RWPE2 (cell line): ENCODE results near the gene HABP2.

Experiments
- ATAC-seq: fragments of 200-7000 bp; cut with Tn5 transposase; 3 replicates; pipeline ENCODE4 v1.9.1; 2021; ENCODE audit warnings: low read depth
- DNase-seq: peaks from one replicate; pipeline ENCODE4 v3.0.0-alpha.2; 2020; ENCODE audit warnings: low spot score
- H3K27ac ChIP-seq: fragments of 450-650 bp; 2 replicates; pipeline ENCODE4 v1.5.1; 2017; ENCODE audit warnings: mild to moderate bottlenecking; ENCODE audit not compliant: poor library complexity, severe bottlenecking
- H3K27me3 ChIP-seq: fragments of 250-450 bp; sonication (Bioruptor Pico); 2 replicates; pipeline ENCODE4 v1.5.1; 2021; ENCODE audit warnings: mild to moderate bottlenecking, moderate library complexity; ENCODE audit not compliant: insufficient read depth, poor library complexity, severe bottlenecking
- H3K36me3 ChIP-seq: fragments of 250-450 bp; sonication (Bioruptor Pico); 2 replicates; pipeline ENCODE4 v1.5.1; 2020; ENCODE audit warnings: low read depth, mild to moderate bottlenecking, moderate library complexity
- H3K4me1 ChIP-seq: fragments of 250-450 bp; sonication (Bioruptor Pico); 2 replicates; pipeline ENCODE4 v1.5.1; 2021; ENCODE audit warnings: mild to moderate bottlenecking, moderate library complexity; ENCODE audit not compliant: insufficient read depth, poor library complexity, severe bottlenecking
- H3K4me3 ChIP-seq: fragments of 250-450 bp; sonication (Bioruptor Pico); 2 replicates; pipeline ENCODE4 v1.5.1; 2021; ENCODE audit warnings: mild to moderate bottlenecking, moderate library complexity; ENCODE audit not compliant: severe bottlenecking
- H3K9me3 ChIP-seq: fragments of 250-450 bp; sonication (Bioruptor Pico); 2 replicates; pipeline ENCODE4 v1.5.1; 2021; ENCODE audit warnings: mild to moderate bottlenecking, moderate library complexity; ENCODE audit not compliant: severe bottlenecking
- CTCF ChIP-seq: fragments of 450-650 bp; IDR thresholded peaks from one replicate; pipeline ENCODE4 v1.5.1; 2017; ENCODE audit warnings: mild to moderate bottlenecking, moderate library complexity; ENCODE audit not compliant: poor library complexity, severe bottlenecking

The HABP2 gene

DNA sequence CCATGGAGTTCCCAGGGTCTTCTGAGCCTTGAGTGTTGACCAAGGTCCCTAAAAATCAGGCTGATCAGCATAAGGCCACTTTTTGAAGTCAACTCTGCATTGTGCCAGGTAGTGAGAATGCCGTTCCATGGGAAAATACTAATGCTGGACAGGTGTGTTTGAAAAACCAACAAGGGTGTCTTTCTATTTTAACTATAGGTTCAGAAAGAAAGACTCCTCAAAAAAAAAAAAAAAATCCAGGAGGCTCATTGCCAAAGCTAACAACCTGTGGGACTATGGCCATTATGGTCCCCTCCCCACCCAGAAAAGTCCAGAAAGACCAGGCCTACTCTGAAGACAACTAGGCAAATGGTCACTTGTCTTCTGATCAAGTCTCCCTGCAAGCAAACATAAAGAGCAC, 66.5 kb downstream of the HABP2 start:
- Histone ChIP-seq H3K4me1 (no peaks in the 10 kb centered on the region), H3K27ac (no peak overlapping the region), H3K9me3 (no peaks in the 10 kb centered on the region), H3K36me3 (no peaks in the 10 kb centered on the region), H3K4me3 (no peak overlapping the region), H3K27me3 (peaks cover 13% of the 10 kb centered on the region)
- no peak for DNase-seq
- no peak for ATAC-seq
- no peak for TF ChIP-seq CTCF

- H3K4me3 ChIP-seq, result no peak overlapping the region
- DNase-seq, result no peak
- H3K27ac ChIP-seq, result no peak overlapping the region
- no peak for TF ChIP-seq CTCF
- no peak for ATAC-seq
- H3K4me1 ChIP-seq, result no peaks in the 10 kb centered on the region
- no peaks in the 10 kb centered on the region for H3K9me3 ChIP-seq
- H3K36me3 ChIP-seq, result no peaks in the 10 kb centered on the region
- H3K27me3 ChIP-seq, result peaks cover 13% of the 10 kb centered on the region
Measured at GRCh38 chr10:113620511-113620910, 67.7 kb downstream of the HABP2 start.

- DNase-seq (no peak), ATAC-seq (no peak)
- TF ChIP-seq CTCF, result no peak
- Histone ChIP-seq H3K36me3 (no peaks in the 10 kb centered on the region), H3K27me3 (peaks cover 13% of the 10 kb centered on the region), H3K4me3 (no peak overlapping the region), H3K9me3 (no peaks in the 10 kb centered on the region), H3K4me1 (no peaks in the 10 kb centered on the region), H3K27ac (no peak overlapping the region)
Measured at GRCh38 chr10:113620936-113621335, 68.1 kb downstream of the HABP2 start.

GRCh38 chr10:113621799-113622198, 68.9 kb downstream of the HABP2 start:
- Histone ChIP-seq H3K4me3 (no peak overlapping the region), H3K9me3 (no peaks in the 10 kb centered on the region), H3K4me1 (no peaks in the 10 kb centered on the region), H3K36me3 (no peaks in the 10 kb centered on the region), H3K27me3 (peaks cover 13% of the 10 kb centered on the region), H3K27ac (no peak overlapping the region)
- no peak for TF ChIP-seq CTCF
- ATAC-seq (no peak), DNase-seq (no peak)

DNA sequence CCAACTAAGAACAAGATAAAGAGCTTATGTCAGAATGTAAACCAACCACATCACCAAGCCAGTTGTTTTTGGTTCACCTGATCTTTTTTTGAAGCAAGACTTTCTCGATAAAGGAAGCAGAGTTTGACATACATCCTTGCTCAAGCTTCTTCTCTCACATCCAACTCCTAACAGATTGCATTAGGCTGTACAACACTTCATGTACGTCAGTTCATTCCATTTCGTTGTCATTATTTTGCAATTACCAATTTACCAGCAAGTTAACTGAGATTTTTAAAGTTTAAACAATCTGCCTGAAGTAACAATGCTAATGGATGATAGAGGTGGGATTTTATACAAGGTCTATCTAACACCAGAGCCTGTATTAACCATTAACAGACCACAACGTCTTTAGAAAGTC, 70.0 kb downstream of the HABP2 start:
- ATAC-seq, result no peak
- Histone ChIP-seq H3K4me1 (no peaks in the 10 kb centered on the region), H3K36me3 (no peaks in the 10 kb centered on the region), H3K9me3 (no peaks in the 10 kb centered on the region), H3K27ac (no peak overlapping the region), H3K4me3 (no peak overlapping the region), H3K27me3 (peaks cover 13% of the 10 kb centered on the region)
- no peak for TF ChIP-seq CTCF
- no peak for DNase-seq
